Stimulated activated CD8-positive, alpha-beta memory T cell treated with anti-CD3 and anti-CD28 coated beads, Interleukin-12 subunit alpha, Interleukin-12 subunit beta, amount 100 ng/mL, for 24 hours (primary cell): Measurements from ENCODE around the gene EML6.

Experiments
- DNase-seq: peaks from one replicate; pipeline ENCODE4 v3.0.0-alpha.2; 2020; ENCODE audit errors: extremely low read depth

Gene EML6

GRCh38 chr2:54706622-54707021 lies 16.8 kb upstream of the EML6 start:
- DNase-seq = no peak

GRCh38 chr2:54708584-54709335 lies 14.7 kb upstream of the EML6 start:
- no peak for DNase-seq

GRCh38 chr2:54709336-54709809 lies 14.1 kb upstream of the EML6 start:
- no peak for DNase-seq

DNA sequence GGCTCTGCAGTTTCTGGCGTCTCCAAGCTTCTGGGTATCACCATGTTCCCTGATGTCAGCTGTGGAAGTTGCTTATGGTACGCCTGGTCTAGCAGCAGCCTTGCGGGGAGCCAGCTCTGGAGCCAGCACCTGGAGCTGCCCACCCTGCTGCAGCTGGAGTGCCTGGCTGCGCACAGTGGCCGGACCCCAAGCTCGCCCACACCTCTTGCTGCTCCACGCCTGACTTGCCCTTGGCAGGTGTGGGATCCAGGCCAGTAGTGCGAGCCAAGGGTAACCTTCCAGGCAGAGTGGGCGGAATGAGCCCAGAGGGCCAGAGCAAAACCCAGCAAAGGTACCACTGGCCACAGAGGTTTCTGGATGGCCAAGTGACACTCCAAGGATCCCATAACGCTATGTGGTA lies 13.2 kb upstream of the EML6 start:
- DNase-seq = no peak

DNA sequence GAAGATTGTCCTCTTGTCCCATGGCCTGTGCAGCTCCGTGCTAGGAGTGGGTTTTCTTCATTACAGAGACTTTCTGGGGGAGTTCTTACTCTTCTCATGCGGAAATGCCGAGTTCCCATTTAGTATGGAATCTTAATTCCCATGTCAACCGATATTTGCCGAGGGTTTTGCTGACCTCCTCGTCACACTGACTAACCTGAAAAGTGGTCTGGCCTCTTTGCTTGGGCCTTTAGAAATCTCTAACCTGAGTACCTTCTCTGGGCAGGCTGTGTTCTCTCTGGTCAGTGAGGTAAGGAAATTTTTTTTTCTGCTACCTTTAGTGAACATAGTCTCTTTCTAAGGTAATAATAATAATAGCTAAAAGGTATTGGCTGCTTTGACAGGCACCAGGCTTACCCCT lies 10.9 kb upstream of the EML6 start:
- DNase-seq = no peak

- DNase-seq = no peak
Measured at GRCh38 chr2:54714996-54715395, 8.5 kb upstream of the EML6 start.

- DNase-seq = no peak
Measured at GRCh38 chr2:54716375-54716774, 7.1 kb upstream of the EML6 start.

GRCh38 chr2:54720563-54720962 lies 2.9 kb upstream of the EML6 start:
- no peak for DNase-seq

- DNase-seq = no peak
Measured at GRCh38 chr2:54722641-54723040, 821 bp upstream of the EML6 start.

DNA sequence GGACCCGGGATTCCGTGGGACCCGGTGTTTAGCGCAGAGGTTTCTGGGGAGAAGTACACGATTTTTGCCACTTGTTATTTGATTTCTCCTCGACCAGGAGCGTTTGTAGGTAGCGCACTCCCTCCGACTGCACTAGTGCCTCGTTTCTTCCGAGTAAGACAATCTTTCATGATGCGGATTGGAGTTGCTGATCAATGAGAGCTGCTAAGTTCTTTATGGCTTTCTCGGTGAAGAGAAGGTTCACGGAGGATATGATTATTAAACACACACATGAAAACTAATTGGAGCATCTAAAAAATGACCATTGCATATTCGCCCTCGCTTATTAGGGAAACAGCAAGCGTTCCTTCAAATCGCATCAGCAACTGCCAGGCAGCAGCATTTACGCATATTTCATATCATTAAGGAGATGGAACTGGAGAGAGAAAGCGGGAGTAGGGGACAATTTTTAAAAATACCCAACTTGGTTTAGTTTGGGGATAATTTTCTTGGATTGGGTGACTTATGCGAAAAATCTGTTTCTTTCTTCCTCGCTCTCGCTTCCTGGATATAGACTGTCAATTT lies 616 bp downstream of the EML6 start:
- DNase-seq = no peak

DNA sequence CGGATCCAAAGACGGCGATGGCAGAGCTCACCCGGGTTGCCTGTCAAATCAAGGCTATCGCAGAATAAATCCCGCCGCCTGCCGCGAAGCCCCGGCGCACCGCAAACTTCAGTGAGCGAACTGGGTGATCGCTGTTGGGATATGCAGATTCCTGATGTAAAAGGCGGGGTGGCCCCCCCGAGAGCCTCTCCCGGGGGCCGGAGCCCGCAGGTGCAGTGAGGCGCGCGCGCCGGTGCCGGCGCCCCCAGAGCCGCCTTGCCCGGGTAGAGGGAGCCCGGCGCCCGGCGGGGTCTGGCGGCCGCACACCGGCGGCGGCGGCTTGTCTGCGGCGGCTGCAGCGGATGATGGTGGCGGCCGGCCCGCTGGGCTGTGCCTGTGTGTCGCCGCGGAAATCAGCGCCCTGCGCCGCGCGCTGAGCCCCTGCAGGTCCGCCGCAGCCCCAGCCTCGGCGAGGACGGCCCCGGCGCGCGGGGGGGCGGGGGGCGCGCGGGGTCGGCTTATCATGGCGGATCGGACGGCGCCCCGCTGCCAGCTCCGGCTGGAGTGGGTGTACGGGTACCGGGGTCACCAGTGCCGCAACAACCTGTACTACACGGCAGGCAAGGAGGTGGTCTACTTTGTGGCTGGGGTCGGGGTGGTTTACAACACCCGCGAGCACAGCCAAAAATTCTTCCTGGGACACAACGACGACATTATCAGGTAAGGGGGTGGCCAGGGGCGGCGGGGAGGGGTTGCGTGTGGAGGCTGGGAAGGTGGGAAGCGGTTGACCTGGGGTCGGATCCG lies 1.3 kb downstream of the EML6 start:
- no peak for DNase-seq

GRCh38 chr2:54725343-54726099 lies 2.1 kb downstream of the EML6 start:
- no peak for DNase-seq

DNA sequence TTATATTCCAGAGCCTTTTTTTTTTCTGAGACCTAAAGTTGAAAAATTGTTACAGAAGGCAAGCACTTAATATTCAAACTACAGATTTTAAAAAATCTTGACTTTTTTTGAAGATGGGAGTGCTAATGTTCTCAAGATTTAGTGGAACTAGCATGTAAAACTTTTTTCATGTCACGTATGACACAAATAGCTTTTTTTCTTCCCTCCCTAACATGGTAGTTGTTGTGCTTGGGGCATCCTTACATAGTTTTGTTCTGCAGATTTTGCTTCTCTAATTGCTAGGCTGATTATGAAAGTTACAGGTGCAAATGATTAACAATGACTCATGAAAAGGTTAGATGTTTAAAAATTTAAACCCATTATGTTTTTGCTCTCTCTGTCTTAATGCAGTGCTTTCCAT lies 3.0 kb downstream of the EML6 start:
- DNase-seq = no peak

DNA sequence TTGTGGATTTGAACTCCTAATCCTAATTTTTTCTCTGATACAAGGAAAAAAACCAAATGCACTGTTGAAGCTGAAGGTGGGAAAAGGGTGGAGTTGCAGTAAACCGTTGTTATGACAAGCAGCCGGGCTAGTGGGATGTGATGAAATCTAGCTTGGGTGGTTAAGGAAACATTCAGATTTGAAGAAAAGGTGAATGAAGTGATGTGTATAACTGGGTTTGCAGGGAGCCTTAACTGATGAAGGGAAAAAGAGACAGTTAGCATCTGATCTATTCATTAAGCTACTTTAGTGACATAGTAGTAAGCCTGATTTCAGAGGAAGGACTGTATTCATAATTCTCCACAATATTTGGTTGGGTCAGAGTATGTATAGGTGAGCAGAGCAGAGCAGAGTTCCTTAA lies 3.5 kb downstream of the EML6 start:
- DNase-seq = no peak

GRCh38 chr2:54728669-54729120 lies 5.2 kb downstream of the EML6 start:
- no peak for DNase-seq

DNA sequence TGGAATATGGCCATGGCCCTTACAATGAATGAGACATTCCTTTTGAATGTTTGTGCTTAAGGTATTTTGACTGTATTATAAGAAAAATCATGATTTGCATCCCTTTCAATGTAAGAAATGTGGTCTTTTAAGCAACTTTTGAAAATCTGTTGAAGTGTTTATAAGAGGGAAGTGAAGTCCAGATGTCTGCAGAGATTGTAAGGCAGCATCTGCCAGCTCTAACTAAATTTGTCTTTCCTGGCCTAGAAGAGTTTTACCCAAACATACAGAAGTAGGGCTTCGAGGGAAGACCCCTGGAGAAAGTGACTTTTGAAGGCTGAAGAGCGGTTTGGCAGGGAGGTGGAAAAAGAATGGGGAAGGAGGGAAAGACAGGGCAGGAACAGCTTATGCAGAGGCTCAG lies 12.2 kb downstream of the EML6 start:
- DNase-seq = no peak

DNA sequence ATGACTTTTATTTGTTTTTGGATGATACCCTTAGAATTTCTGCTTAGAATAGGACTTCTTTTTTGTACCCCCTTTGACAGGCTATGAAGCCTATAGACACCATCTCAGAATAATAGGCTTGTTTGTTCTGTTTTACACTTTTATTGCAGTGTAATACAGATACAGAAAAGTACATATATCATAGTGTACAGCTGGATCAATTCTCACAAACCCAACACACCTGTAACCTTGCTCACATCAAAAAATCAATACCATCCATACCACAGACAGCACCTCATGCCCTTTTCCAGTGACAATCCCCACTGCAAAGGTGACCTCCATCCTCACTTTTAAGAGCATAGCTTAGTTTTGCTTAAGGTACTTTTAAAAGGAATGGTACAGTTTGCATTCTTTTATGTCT lies 14.8 kb downstream of the EML6 start:
- DNase-seq = no peak

- DNase-seq = no peak
Measured at GRCh38 chr2:54740333-54740732, 16.9 kb downstream of the EML6 start.

DNA sequence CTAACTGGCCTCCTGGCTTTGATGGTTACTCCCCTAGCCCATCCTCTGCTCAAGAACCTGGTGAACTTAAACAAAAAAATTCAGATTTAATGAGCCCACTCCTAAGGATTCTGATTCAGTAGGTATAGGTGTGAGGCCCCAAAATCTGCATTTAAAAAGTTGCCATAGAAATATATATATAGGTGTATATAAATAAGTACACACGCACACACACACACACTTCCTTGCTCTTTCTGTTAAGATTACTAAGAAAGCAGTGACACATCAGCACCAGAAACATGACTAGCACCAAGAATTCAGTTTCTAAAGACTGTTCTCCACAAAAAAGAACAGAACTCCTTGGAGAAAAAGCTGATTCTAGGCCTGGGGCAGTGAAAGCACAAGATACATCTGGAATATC lies 17.8 kb downstream of the EML6 start:
- DNase-seq = no peak

GRCh38 chr2:54750040-54750439 lies 26.6 kb downstream of the EML6 start:
- no peak for DNase-seq

- DNase-seq = no peak
Measured at GRCh38 chr2:54752439-54752838, 29.0 kb downstream of the EML6 start.
